ENCODE data around the gene TSSK6. TPM values are rescaled to one million over a fixed set of nuclear protein-coding genes. Genes with fewer than 3 reads are reported as not detected.
A peak's percentile ranks its signal among the peaks of the same experiment; 100 is the strongest.

The TSSK6 gene
- total and polyA plus RNA-seq, 2 of the 4 experiments (the other 2 are of a cell fraction): 1.3 to 2.2 TPM

GRCh38 chr19:19563348-19563848, 48.0 kb upstream of the TSSK6 start (continued):
- TF ChIP-seq CHD1 (IDR thresholded peaks at IDR 0.05; ENCODE audit: low read depth, low read length): no peak
- no peak for TF ChIP-seq BHLHE40 (IDR thresholded peaks at IDR 0.05; ENCODE audit: low read depth, low read length)
- no peak for TF ChIP-seq SMC3 (IDR thresholded peaks at IDR 0.05; ENCODE audit: low read depth, low read length)
- TF ChIP-seq RCOR1 (IDR thresholded peaks at IDR 0.05; ENCODE audit: insufficient replicate concordance, low read length): no peak

GRCh38 chr19:19562665-19563347, 47.5 kb upstream of the TSSK6 start:
- no peak for DNase-seq
- H3K79me1 ChIP-seq (ENCODE audit: low read depth in 1 of 2, low read length in 2 of 2): no peaks in the 10 kb centered on the region
- intact Hi-C loops (cut with micrococcal nuclease) (no loop called here), dilution Hi-C loops (cut with HindIII; ENCODE audit: low sequenced_read_pairs, unreplicated experiment) (no loop called here), in situ Hi-C loops (cut with MboI; ENCODE audit: low sequenced_read_pairs) (no loop called here)
- H3K9me3 ChIP-seq (ENCODE audit: control insufficient read depth, insufficient read depth, low read length): no peaks in the 10 kb centered on the region
- H4K91ac ChIP-seq (ENCODE audit: insufficient read depth, low read depth, low read length): no peak overlapping the region
- ChIA-PET POLR2A (ENCODE audit: unreplicated experiment) (no interaction called here), CTCF (no interaction called here)
- no peak overlapping the region for H2BK15ac ChIP-seq (ENCODE audit: low read depth, low read length)
- H3K9ac ChIP-seq (ENCODE audit: low read depth, low read length): no peak overlapping the region
- H3K36me3 ChIP-seq (ENCODE audit: control insufficient read depth, insufficient read depth, low read length): no peaks in the 10 kb centered on the region
- H2AK5ac ChIP-seq (ENCODE audit: low read depth, low read length): no peak overlapping the region
- no peak overlapping the region for H4K5ac ChIP-seq (ENCODE audit: low read depth, low read length)
- no peaks in the 10 kb centered on the region; the same call in 1 of the 2 replicates for H3K9me1 ChIP-seq (ENCODE audit: insufficient read depth, low read length)
- no peak overlapping the region for H3K18ac ChIP-seq (ENCODE audit: low read depth, low read length)
- no peak overlapping the region for H3K4ac ChIP-seq (ENCODE audit: low read depth, low read length)
- H3K23ac ChIP-seq (ENCODE audit: low read depth, low read length): no peak overlapping the region
- H2AFZ ChIP-seq (replicated peaks; ENCODE audit: low read length, poor library complexity): no peak overlapping the region
- no peak overlapping the region for H2BK120ac ChIP-seq (ENCODE audit: low read depth, low read length)
- no peak overlapping the region for H2BK20ac ChIP-seq (ENCODE audit: low read depth, low read length)
- H3K27me3 ChIP-seq (ENCODE audit: control insufficient read depth, insufficient read depth, low read length): no peaks in the 10 kb centered on the region
- H2AK9ac ChIP-seq (replicated peaks; ENCODE audit: low read depth, low read length, poor library complexity): no peak overlapping the region
- peaks cover 4% of the 10 kb centered on the region for H3K4me1 ChIP-seq (ENCODE audit: control insufficient read depth, insufficient read depth, low read length)
- H3K4me2 ChIP-seq (ENCODE audit: low read depth, low read length): no peak overlapping the region
- no peak overlapping the region for H3K56ac ChIP-seq (ENCODE audit: extremely low read depth, insufficient read depth, low read length)
- no peak overlapping the region for H4K8ac ChIP-seq (ENCODE audit: low read depth in 2 of 2, low read length in 2 of 2)
- ATAC-seq (ENCODE audit: low read depth): no peak
- TF ChIP-seq ELK1 (IDR thresholded peaks at IDR 0.05; ENCODE audit: borderline replicate concordance, low read depth, low read length): no peak
- no peak for TF ChIP-seq SMC3 (IDR thresholded peaks at IDR 0.05; ENCODE audit: low read depth, low read length)
- TF ChIP-seq CHD1 (IDR thresholded peaks at IDR 0.05; ENCODE audit: low read depth, low read length): no peak
- no peak for TF ChIP-seq MAZ (IDR thresholded peaks at IDR 0.05; ENCODE audit: borderline replicate concordance, low read depth, low read length)
- TF ChIP-seq RAD21 (IDR thresholded peaks at IDR 0.05; ENCODE audit: low read length): 0 out of 2 replicates have a peak, but pooled peaks have one; percentile 4
- no peak overlapping the region for H3K27ac ChIP-seq (ENCODE audit: insufficient read depth, low read length)
- no CpG with 5 or more reads among the region's 17 CpGs for WGBS, 2 experiments (ENCODE audit: extremely low coverage in 2 of 2, insufficient read length in 1 of 2)
- H4K20me1 ChIP-seq (ENCODE audit: insufficient read depth, low read length): no peaks in the 10 kb centered on the region; the same call in 1 of the 2 replicates
- H3K14ac ChIP-seq (replicated peaks; ENCODE audit: low read depth, low read length): no peak overlapping the region
- no peak overlapping the region for H3K4me3 ChIP-seq (ENCODE audit: insufficient read depth, low read depth, low read length)
- no peak overlapping the region for H2BK5ac ChIP-seq (ENCODE audit: low read depth, low read length, poor library complexity, severe bottlenecking)
- BruUV-seq (replicated peaks): no TSS peak

Measured in IMR-90 (cell line).